K562 (cell line): ENCODE data around the gene POTEJ. TPM values are rescaled to one million over a fixed set of nuclear protein-coding genes. Genes with fewer than 3 reads are reported as not detected.

ENCODE experiments used
- polyA plus RNA-seq, 8 experiments: library from polyadenylated mRNA; depleted of rRNA in 4 of 8; stranded (reverse) in 5 of 8; unstranded in 3 of 8; fragments of >200 nt; fragmentation: Nextera tagmentation in 2 of 8; fragmentation: Illumina TruSeq in 1 of 8; extraction: Ambion mirVana in 2 of 8; extraction: Trizol in 1 of 8; gene quantifications; 2 replicates each; pipeline versions ENCODE4 v1.2.1 to v1.2.3, GENCODE V29; 2011 to 2014; ENCODE audit warnings: inconsistent platforms in 1 of 8, missing spikeins in 1 of 8
- small RNA-seq: library from RNA; depleted of rRNA; stranded (forward); fragments of <200 nt; gene quantifications from one replicate; pipeline ENCODE3, GENCODE V24; 2014
- total RNA-seq, 7 experiments: library from RNA; depleted of rRNA in 6 of 7; stranded (reverse); fragments of >200 nt in 6 of 7; fragmentation: Illumina TruSeq in 2 of 7; extraction: Trizol in 2 of 7; gene quantifications; 2 replicates each; pipeline versions ENCODE4 v1.2.1 to v1.2.3, GENCODE V29; 2011 to 2021; ENCODE audit warnings: low replicate concordance in 1 of 7

The POTEJ gene
- total and polyA plus RNA-seq, 9 of the 15 experiments (the other 6 are each of a cell fraction or from before 2014, with no cell fraction given) = not detected

Small RNA genes lying within 50 kb of the gene (small RNA-seq; reads per million reads assigned to genes)
- gene RF00017 (not detected), gene RNU6-848P (not detected)

Other genes with a start within 250 kb of the POTEJ start
- gene POTEI, start 102.1 kb upstream of the POTEJ start, total RNA-seq (2014; rRNA removed) = 0.78 and 1.00 TPM in 2 replicates
- 2.6 and 2.8 TPM in 2 replicates for gene POTEI, start 102.1 kb upstream of the POTEJ start, total RNA-seq (2014; rRNA removed; fragmentation: Illumina TruSeq; extraction: Trizol)
- gene POTEI, start 102.1 kb upstream of the POTEJ start, total RNA-seq (2015; rRNA removed; fragmentation: Illumina TruSeq; extraction: Trizol) = 2.3 and 2.5 TPM in 2 replicates
- 3.7 and 3.9 TPM in 2 replicates for gene POTEI, start 102.1 kb upstream of the POTEJ start, total RNA-seq (2021)
- 0.49 and 0.71 TPM in 2 replicates for gene POTEI, start 102.1 kb upstream of the POTEJ start, polyA plus RNA-seq (2011; rRNA removed)
- gene POTEI, start 102.1 kb upstream of the POTEJ start, polyA plus RNA-seq (2014; fragmentation: Illumina TruSeq; extraction: Trizol) = 0.79 and 0.89 TPM in 2 replicates
- gene POTEI, start 102.1 kb upstream of the POTEJ start, polyA plus RNA-seq (2014; fragmentation: Nextera tagmentation; extraction: Ambion mirVana) = under 1 TPM; 0.07 to 0.28 TPM
- 0.74 and 1.3 TPM in 2 replicates for gene POTEI, start 102.1 kb upstream of the POTEJ start, polyA plus RNA-seq (2014; rRNA removed)
- gene CFC1B, start 90.2 kb upstream of the POTEJ start, total RNA-seq (2014; rRNA removed) = not detected in 2 replicates
- not detected in 2 replicates for gene CFC1B, start 90.2 kb upstream of the POTEJ start, total RNA-seq (2014; rRNA removed; fragmentation: Illumina TruSeq; extraction: Trizol)
- gene CFC1B, start 90.2 kb upstream of the POTEJ start, total RNA-seq (2015; rRNA removed; fragmentation: Illumina TruSeq; extraction: Trizol) = not detected in 2 replicates
- gene CFC1B, start 90.2 kb upstream of the POTEJ start, total RNA-seq (2021) = not detected in 2 replicates
- not detected in 2 replicates for gene CFC1B, start 90.2 kb upstream of the POTEJ start, polyA plus RNA-seq (2011; rRNA removed)
- gene CFC1B, start 90.2 kb upstream of the POTEJ start, polyA plus RNA-seq (2014; fragmentation: Illumina TruSeq; extraction: Trizol) = not detected in 2 replicates
- gene CFC1B, start 90.2 kb upstream of the POTEJ start, polyA plus RNA-seq (2014; fragmentation: Nextera tagmentation; extraction: Ambion mirVana) = not detected
- gene CFC1B, start 90.2 kb upstream of the POTEJ start, polyA plus RNA-seq (2014; rRNA removed) = not detected in 2 replicates
- not detected in 2 replicates for gene CFC1, start 11.9 kb upstream of the POTEJ start, total RNA-seq (2014; rRNA removed)
- gene CFC1, start 11.9 kb upstream of the POTEJ start, total RNA-seq (2014; rRNA removed; fragmentation: Illumina TruSeq; extraction: Trizol) = not detected in 2 replicates
- not detected in 2 replicates for gene CFC1, start 11.9 kb upstream of the POTEJ start, total RNA-seq (2015; rRNA removed; fragmentation: Illumina TruSeq; extraction: Trizol)
- gene CFC1, start 11.9 kb upstream of the POTEJ start, total RNA-seq (2021) = not detected in 2 replicates
- gene CFC1, start 11.9 kb upstream of the POTEJ start, polyA plus RNA-seq (2011; rRNA removed) = not detected in 2 replicates
- gene CFC1, start 11.9 kb upstream of the POTEJ start, polyA plus RNA-seq (2014; fragmentation: Illumina TruSeq; extraction: Trizol) = not detected in 2 replicates
- not detected for gene CFC1, start 11.9 kb upstream of the POTEJ start, polyA plus RNA-seq (2014; fragmentation: Nextera tagmentation; extraction: Ambion mirVana)
- not detected in 2 replicates for gene CFC1, start 11.9 kb upstream of the POTEJ start, polyA plus RNA-seq (2014; rRNA removed)
- not detected in 2 replicates for gene GPR148, start 117.6 kb downstream of the POTEJ start, total RNA-seq (2014; rRNA removed)
- gene GPR148, start 117.6 kb downstream of the POTEJ start, total RNA-seq (2014; rRNA removed; fragmentation: Illumina TruSeq; extraction: Trizol) = not detected in 2 replicates
- gene GPR148, start 117.6 kb downstream of the POTEJ start, total RNA-seq (2015; rRNA removed; fragmentation: Illumina TruSeq; extraction: Trizol) = not detected in 2 replicates
- gene GPR148, start 117.6 kb downstream of the POTEJ start, total RNA-seq (2021) = not detected in 2 replicates
- gene GPR148, start 117.6 kb downstream of the POTEJ start, polyA plus RNA-seq (2011; rRNA removed) = not detected in 2 replicates
- not detected in 2 replicates for gene GPR148, start 117.6 kb downstream of the POTEJ start, polyA plus RNA-seq (2014; fragmentation: Illumina TruSeq; extraction: Trizol)
- gene GPR148, start 117.6 kb downstream of the POTEJ start, polyA plus RNA-seq (2014; fragmentation: Nextera tagmentation; extraction: Ambion mirVana) = not detected
- not detected in 2 replicates for gene GPR148, start 117.6 kb downstream of the POTEJ start, polyA plus RNA-seq (2014; rRNA removed)
- not detected in 2 replicates for gene AMER3, start 144.1 kb downstream of the POTEJ start, total RNA-seq (2014; rRNA removed)
- gene AMER3, start 144.1 kb downstream of the POTEJ start, total RNA-seq (2014; rRNA removed; fragmentation: Illumina TruSeq; extraction: Trizol) = not detected in 2 replicates
- gene AMER3, start 144.1 kb downstream of the POTEJ start, total RNA-seq (2015; rRNA removed; fragmentation: Illumina TruSeq; extraction: Trizol) = not detected in 2 replicates
- not detected in 2 replicates for gene AMER3, start 144.1 kb downstream of the POTEJ start, total RNA-seq (2021)
- gene AMER3, start 144.1 kb downstream of the POTEJ start, polyA plus RNA-seq (2011; rRNA removed) = not detected in 2 replicates
- not detected in 2 replicates for gene AMER3, start 144.1 kb downstream of the POTEJ start, polyA plus RNA-seq (2014; fragmentation: Illumina TruSeq; extraction: Trizol)
- not detected for gene AMER3, start 144.1 kb downstream of the POTEJ start, polyA plus RNA-seq (2014; fragmentation: Nextera tagmentation; extraction: Ambion mirVana)
- gene AMER3, start 144.1 kb downstream of the POTEJ start, polyA plus RNA-seq (2014; rRNA removed) = not detected in 2 replicates
- gene ARHGEF4, start 225.5 kb downstream of the POTEJ start, total RNA-seq (2014; rRNA removed) = not detected in 2 replicates
- not detected in 2 replicates for gene ARHGEF4, start 225.5 kb downstream of the POTEJ start, total RNA-seq (2014; rRNA removed; fragmentation: Illumina TruSeq; extraction: Trizol)
- not detected in 2 replicates for gene ARHGEF4, start 225.5 kb downstream of the POTEJ start, total RNA-seq (2015; rRNA removed; fragmentation: Illumina TruSeq; extraction: Trizol)
- not detected in 2 replicates for gene ARHGEF4, start 225.5 kb downstream of the POTEJ start, total RNA-seq (2021)
- gene ARHGEF4, start 225.5 kb downstream of the POTEJ start, polyA plus RNA-seq (2011; rRNA removed) = not detected in 2 replicates
- not detected in 2 replicates for gene ARHGEF4, start 225.5 kb downstream of the POTEJ start, polyA plus RNA-seq (2014; fragmentation: Illumina TruSeq; extraction: Trizol)
- not detected for gene ARHGEF4, start 225.5 kb downstream of the POTEJ start, polyA plus RNA-seq (2014; fragmentation: Nextera tagmentation; extraction: Ambion mirVana)
- not detected in 2 replicates for gene ARHGEF4, start 225.5 kb downstream of the POTEJ start, polyA plus RNA-seq (2014; rRNA removed)